GM18526 (cell line): ENCODE results near the gene LDLRAP1.

ENCODE experiments used
- POLR2A ChIP-seq: IDR thresholded peaks from 3 replicates; pipeline ENCODE4 v1.6.1; 2011; ENCODE audit not compliant: insufficient read length; ENCODE audit errors: extremely low read depth

LDLRAP1 gene

DNA sequence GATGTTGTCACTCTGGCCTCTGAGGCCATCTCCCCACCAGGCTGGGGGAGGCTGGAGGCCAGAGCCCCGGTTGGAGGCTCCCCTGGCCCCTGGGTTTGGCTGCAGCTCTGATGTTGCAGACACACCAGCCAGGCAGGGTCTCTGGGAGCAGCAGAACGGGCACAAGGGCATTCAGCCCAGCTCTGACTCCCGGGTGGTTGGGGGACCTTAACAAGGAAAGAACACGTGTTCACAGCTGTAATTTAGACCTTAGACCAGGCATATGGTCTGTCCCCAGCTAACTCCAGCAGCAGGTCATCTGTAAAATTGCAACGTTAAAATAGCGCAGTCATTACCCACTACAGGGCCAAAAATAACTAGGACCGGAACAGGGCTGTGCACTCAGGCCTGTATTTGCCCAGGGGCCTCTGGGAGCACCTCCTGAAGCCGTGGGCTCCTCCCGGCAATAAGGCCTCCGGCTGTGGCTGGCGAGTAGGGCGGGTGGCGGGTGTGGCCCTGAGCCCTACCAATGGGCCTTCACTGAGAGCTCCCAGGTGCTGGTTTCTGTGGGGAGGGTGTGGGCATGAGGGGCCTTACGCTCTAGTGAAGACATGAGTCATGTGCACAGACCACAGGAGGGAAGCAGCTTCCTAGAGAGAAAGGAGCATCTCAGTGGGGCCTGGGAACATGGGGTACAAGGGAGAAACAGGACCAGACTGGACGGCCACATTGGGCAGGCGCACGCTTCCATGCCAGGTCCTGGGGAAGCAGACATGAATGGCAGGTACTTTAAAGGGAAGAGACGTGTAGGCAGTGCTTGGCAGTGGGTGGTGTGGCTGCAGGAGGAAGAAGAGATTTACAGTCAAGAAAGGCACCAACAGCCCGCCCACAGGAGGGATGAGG lies 6.1 kb downstream of the LDLRAP1 start:
- TF ChIP-seq POLR2A, result peak; percentile 45

DNA sequence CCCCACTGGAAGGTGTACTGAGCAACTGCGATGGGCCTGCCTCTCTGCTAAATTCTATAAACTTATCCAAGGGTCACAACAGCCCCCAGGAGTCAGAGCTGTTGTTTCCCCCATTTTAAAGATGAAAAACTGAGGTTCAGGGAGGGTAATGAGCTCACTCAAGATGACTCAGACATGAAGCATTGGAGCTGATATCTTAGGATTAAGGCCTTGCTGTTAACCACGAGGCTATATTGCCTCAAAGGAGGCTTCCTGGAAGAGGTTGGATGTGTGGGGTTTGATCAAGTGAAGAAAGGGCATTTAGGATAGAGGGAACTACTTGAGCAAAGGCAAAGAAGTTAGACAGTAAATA lies 6.7 kb downstream of the LDLRAP1 start:
- no peak for TF ChIP-seq POLR2A

DNA sequence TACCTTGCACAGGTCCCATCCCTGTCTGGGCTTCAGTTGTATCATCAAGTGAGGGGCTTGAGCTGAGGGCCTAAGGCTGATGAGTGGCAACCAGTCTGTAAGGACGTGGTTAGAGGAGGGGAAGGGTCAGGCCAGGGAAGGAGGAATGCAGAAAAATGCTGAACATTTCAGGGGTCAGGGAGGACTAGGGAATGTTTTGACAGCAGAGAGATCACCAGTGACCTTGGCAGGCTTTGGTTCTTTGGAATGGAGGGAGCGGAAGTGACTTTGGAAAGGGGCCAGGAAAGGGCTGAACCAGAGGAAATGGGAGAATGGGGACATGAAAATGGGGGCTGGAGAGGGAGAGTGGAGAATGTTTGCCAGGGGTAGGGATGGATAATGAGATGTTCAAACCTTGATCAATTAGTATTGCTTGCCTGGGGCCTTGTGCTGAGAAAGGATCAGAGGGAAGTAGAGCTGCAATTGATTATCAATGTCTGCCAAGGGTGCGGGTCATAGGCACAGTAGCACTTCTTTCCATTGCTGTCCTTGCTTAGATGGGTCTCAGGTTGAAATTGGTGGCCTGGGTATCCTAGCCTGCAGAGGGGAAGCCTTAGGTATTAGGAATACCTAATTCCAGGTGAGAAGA lies 7.4 kb downstream of the LDLRAP1 start:
- no peak for TF ChIP-seq POLR2A

DNA sequence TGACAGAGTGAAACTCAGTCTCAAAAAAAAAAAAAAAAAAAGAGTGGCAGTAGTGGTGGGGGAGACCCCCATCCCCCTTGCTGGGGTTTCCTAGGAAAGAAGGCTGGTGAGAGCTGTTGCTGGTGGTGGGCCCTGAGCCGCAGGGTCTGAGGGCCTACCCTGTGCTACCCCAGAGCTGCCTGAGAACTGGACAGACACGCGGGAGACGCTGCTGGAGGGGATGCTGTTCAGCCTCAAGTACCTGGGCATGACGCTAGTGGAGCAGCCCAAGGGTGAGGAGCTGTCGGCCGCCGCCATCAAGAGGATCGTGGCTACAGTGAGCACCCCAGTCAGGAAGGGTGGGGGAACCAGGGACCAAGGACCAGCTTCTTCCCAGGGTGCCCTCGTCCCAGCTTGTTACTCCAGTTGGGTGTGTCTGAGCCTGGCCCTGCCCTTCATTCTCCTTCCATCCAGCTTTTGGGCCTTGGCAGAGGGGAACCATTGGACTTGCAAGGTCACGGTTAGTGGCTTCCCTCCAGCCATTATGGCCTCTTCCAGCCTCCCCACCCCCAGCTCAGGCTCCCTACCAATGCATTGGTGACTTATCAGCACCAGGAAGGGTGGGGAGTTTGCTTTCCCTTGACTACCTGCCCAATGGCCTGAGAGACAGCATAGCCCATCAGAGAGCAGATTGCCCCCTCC lies 10.5 kb downstream of the LDLRAP1 start:
- TF ChIP-seq POLR2A, result no peak

DNA sequence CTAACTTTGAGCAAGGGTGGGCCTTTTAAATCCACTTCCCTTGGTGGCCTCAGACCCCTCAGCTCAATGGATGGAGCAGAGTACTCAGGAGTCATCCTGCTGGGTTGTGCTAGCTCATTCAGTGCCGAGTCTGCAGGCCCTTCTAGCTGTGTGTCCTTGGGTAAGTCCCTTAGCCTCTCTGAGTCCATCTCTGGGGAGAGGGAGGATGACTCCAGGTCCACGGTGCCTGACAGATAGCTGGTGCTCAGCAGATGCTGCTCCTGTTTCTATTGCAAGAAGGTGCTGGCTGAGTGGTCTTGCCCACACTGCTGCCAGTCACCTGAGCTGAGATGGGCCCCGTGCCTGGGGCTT lies 11.0 kb downstream of the LDLRAP1 start:
- TF ChIP-seq POLR2A, result no peak

- no peak for TF ChIP-seq POLR2A
Measured at GRCh38 chr1:25554886-25555752, 11.7 kb downstream of the LDLRAP1 start.

DNA sequence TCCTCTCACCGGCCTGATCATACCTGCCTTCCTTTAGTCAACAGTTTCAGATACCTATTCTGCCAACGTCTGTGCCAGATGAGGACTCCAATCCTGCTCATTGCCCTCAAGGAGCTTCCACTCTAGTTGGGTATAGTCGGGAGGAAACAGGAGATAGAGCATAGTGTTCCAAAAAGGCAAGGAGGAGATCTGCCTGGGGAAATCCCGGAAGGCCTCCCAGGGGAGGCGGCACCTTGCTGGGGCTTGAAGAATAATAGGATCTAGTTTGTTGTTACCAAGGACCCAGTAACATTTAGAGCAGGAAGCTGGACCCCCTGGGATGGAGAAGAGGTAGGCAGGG lies 12.3 kb downstream of the LDLRAP1 start:
- no peak for TF ChIP-seq POLR2A

GRCh38 chr1:25556132-25556670 lies 12.8 kb downstream of the LDLRAP1 start:
- no peak for TF ChIP-seq POLR2A

GRCh38 chr1:25556791-25557476 lies 13.5 kb downstream of the LDLRAP1 start:
- no peak for TF ChIP-seq POLR2A

- TF ChIP-seq POLR2A, result no peak
Measured at GRCh38 chr1:25557543-25557942, 14.1 kb downstream of the LDLRAP1 start.

- no peak for TF ChIP-seq POLR2A
Measured at GRCh38 chr1:25559031-25559430, 15.6 kb downstream of the LDLRAP1 start.

- no peak for TF ChIP-seq POLR2A
Measured at GRCh38 chr1:25560001-25560400, 16.6 kb downstream of the LDLRAP1 start.

GRCh38 chr1:25560788-25561187 lies 17.4 kb downstream of the LDLRAP1 start:
- TF ChIP-seq POLR2A, result no peak

DNA sequence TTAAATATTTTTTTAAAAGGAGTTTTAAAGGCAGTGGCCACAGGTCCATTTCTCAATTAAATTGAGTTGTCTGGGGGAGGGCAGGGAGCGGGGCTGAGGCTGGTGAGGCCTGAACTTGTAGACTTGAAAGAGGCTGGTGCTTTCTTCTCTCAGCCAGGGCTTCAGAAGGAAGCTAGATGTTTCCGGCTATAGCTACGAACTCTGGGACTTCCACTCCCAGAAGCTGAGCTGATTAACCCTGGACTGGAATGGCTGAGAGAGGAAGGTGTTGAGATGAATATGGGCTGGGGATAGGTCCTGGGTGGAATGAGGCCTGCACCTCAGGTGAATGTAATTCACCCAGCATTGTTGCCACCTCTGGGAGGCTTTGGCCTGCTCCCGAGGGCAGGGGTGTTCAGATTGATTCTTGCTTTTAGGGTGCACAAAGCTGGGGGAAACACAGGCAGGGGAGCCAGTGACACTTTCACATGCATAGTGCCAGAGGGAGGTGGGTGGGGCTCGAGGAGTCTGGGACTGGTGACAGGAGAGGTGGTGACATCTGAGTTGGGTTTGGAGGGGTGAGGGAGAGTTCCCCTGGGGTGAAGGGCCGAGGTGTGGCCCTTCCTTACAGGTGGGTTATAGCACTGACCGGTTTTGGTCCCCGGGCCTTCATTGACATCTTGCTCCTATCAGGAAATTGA lies 18.2 kb downstream of the LDLRAP1 start:
- TF ChIP-seq POLR2A, result no peak
